Gastrocnemius medialis (tissue), 4 donors: ENCODE data around the gene NDUFA13. TPM values are rescaled to one million over a fixed set of nuclear protein-coding genes. Genes with fewer than 3 reads are reported as not detected.

Source experiments
- ATAC-seq, 2 donors: fragments of 150-250 bp; one replicate each; pipeline ENCODE4 v1.9.1; 2016
- DNase-seq, 2 donors: peaks; one replicate each; pipeline ENCODE4 v3.0.0-alpha.2; 2019
- H3K27ac ChIP-seq, 4 donors: fragments of 200-600 bp; sonication (generic); 1 replicate in 1 of 4; 2 replicates in 3 of 4; pipeline ENCODE4 v1.5.1; 2016 to 2018; ENCODE audit warnings: mild to moderate bottlenecking in 2 of 4, moderate library complexity in 1 of 4
- H3K27me3 ChIP-seq, 3 donors: fragments of 200-600 bp; sonication (generic) in 2 of 3; 1 replicate in 1 of 3; 2 replicates in 2 of 3; pipeline versions ENCODE4 v1.5.1 to v1.6.0; 2016 to 2019; ENCODE audit warnings: mild to moderate bottlenecking in 1 of 3, moderate library complexity in 1 of 3
- H3K36me3 ChIP-seq, 2 donors: fragments of 200-600 bp; sonication (generic) in 1 of 2; one replicate each; pipeline ENCODE4 v1.5.1; 2017 to 2018
- H3K4me1 ChIP-seq, 2 donors: fragments of 200-600 bp; sonication (generic) in 1 of 2; one replicate each; pipeline ENCODE4 v1.5.1; 2016 to 2017; ENCODE audit warnings: mild to moderate bottlenecking in 2 of 2
- H3K4me3 ChIP-seq, 4 donors: fragments of 200-600 bp; sonication (generic) in 3 of 4; 1 replicate in 1 of 4; 2 replicates in 3 of 4; pipeline ENCODE4 v1.5.1; 2016 to 2019; ENCODE audit warnings: mild to moderate bottlenecking in 2 of 4
- H3K9me3 ChIP-seq, 3 donors: fragments of 200-600 bp; sonication (generic) in 2 of 3; 1 replicate in 1 of 3; 2 replicates in 2 of 3; pipeline ENCODE4 v1.5.1; 2016 to 2019
- POLR2A ChIP-seq, 2 donors: fragments of 450-650 bp; IDR thresholded peaks; one replicate each; pipeline ENCODE4 v1.6.1; 2017; ENCODE audit warnings: antibody characterized with exemption in 2 of 2, mild to moderate bottlenecking in 2 of 2, moderate library complexity in 2 of 2
- in situ Hi-C, 4 donors: fragments of 200-750 bp; cut with MboI; loops; one replicate each; pipeline versions ENCODE4 v1.15.0 to v1.8.0; 2017; ENCODE audit warnings: low sequenced_read_pairs in 4 of 4
- intact Hi-C: fragments of 100-400 bp; cut with DNase I; formaldehyde crosslinking; loops from one replicate; pipeline ENCODE4 v1.15.1; 2023; ENCODE audit warnings: low total_unique reads
- total RNA-seq, 4 donors: library from RNA; depleted of rRNA; stranded (reverse); fragments of >200 nt; gene quantifications; one replicate each; pipeline versions ENCODE4 v1.1.0 to v1.2.3, GENCODE V29; 2016
- TF ChIP-seq, protein P1 (sequence below), 5 experiments: fragments of 450-650 bp in 3 of 5; fragments of 200-600 bp in 2 of 5; sonication (generic) in 2 of 5; IDR thresholded peaks in 4 of 5; conservative IDR thresholded peaks in 1 of 5; 1 replicate in 4 of 5; 2 replicates in 1 of 5; pipeline ENCODE4 v1.5.1; 2016 to 2019; ENCODE audit warnings: antibody characterized with exemption in 5 of 5, mild to moderate bottlenecking in 3 of 5, moderate library complexity in 3 of 5

NDUFA13 gene
- total RNA-seq, 4 donors from 2014 or later = 41.8 to 201 (median 50.5) TPM

GRCh38 chr19:19537075-19538048, 21.3 kb downstream of the NDUFA13 start:
- H3K27ac ChIP-seq = no peak overlapping the region
- no peak for ATAC-seq
- H3K9me3 ChIP-seq = no peaks in the 10 kb centered on the region
- no peak for DNase-seq
- intact Hi-C loops (no loop called here), in situ Hi-C loops (loop anchor here (10.0 to 25.0 kb wide), 4 partner anchors 107 to 425 kb away; partner anchors contain the start of gene GMIP (in 1 of the 4))
- H3K4me3 ChIP-seq = peak overlapping the region in 1 of 4 donors; percentile 32
- H3K4me1 ChIP-seq = peaks cover 0 to 13% of the 10 kb centered on the region in 2 donors
- peaks cover 42 to 53% (median 52%) of the 10 kb centered on the region in 3 donors for H3K27me3 ChIP-seq
- H3K36me3 ChIP-seq = no peaks in the 10 kb centered on the region
- no peak for TF ChIP-seq POLR2A (IDR thresholded peaks at IDR 0.05)
- TF ChIP-seq, protein P1, sequence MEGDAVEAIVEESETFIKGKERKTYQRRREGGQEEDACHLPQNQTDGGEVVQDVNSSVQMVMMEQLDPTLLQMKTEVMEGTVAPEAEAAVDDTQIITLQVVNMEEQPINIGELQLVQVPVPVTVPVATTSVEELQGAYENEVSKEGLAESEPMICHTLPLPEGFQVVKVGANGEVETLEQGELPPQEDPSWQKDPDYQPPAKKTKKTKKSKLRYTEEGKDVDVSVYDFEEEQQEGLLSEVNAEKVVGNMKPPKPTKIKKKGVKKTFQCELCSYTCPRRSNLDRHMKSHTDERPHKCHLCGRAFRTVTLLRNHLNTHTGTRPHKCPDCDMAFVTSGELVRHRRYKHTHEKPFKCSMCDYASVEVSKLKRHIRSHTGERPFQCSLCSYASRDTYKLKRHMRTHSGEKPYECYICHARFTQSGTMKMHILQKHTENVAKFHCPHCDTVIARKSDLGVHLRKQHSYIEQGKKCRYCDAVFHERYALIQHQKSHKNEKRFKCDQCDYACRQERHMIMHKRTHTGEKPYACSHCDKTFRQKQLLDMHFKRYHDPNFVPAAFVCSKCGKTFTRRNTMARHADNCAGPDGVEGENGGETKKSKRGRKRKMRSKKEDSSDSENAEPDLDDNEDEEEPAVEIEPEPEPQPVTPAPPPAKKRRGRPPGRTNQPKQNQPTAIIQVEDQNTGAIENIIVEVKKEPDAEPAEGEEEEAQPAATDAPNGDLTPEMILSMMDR (IDR thresholded peaks at IDR 0.05 in 4 of 5, conservative IDR thresholded peaks at IDR 0.05 in 1 of 5) = no peak

GRCh38 chr19:19538061-19538784, 22.2 kb downstream of the NDUFA13 start, which contains the start of gene CILP2:
CILP2 (plus strand) TSS chr19:19538265; CDS start chr19:19538350, 85 bp downstream.
- DNase-seq (no peak), ATAC-seq (no peak)
- no peak for TF ChIP-seq POLR2A (IDR thresholded peaks at IDR 0.05)
- TF ChIP-seq, protein P1 (IDR thresholded peaks at IDR 0.05 in 4 of 5, conservative IDR thresholded peaks at IDR 0.05 in 1 of 5) = no peak
- H3K4me3 ChIP-seq = peak within 1 kb of the TSS in 3 of 4 donors; percentile 20 to 32 (median 32)
- in situ Hi-C loops = loop anchor here (10.0 to 25.0 kb wide), 4 partner anchors 107 to 424 kb away; partner anchors contain the start of gene GMIP (in 1 of the 4)
- no peaks in the 10 kb centered on the region for H3K36me3 ChIP-seq
- intact Hi-C loops = no loop called here
- peaks cover 0 to 10% of the 10 kb centered on the region in 2 donors for H3K4me1 ChIP-seq
- peaks cover 47 to 59% (median 54%) of the 10 kb centered on the region in 3 donors for H3K27me3 ChIP-seq
- no peaks in the 10 kb centered on the region for H3K9me3 ChIP-seq
- H3K27ac ChIP-seq = no peak within 1 kb of the TSS

- Histone ChIP-seq H3K27me3 (peaks cover 51 to 59% (median 54%) of the 10 kb centered on the region in 3 donors), H3K9me3 (no peaks in the 10 kb centered on the region), H3K36me3 (no peaks in the 10 kb centered on the region), H3K4me3 (peak overlapping the region in 1 of 4 donors; percentile 32), H3K4me1 (peaks cover 0 to 10% of the 10 kb centered on the region in 2 donors), H3K27ac (no peak overlapping the region)
- ATAC-seq = no peak
- TF ChIP-seq, protein P1 (IDR thresholded peaks at IDR 0.05 in 4 of 5, conservative IDR thresholded peaks at IDR 0.05 in 1 of 5) = no peak
- TF ChIP-seq POLR2A (IDR thresholded peaks at IDR 0.05) = no peak
- in situ Hi-C loops = loop anchor here (10.0 to 25.0 kb wide), 4 partner anchors 106 to 424 kb away; partner anchors contain the start of gene GMIP (in 1 of the 4)
- no peak for DNase-seq
- intact Hi-C loops = no loop called here
These were observed 22.8 kb downstream of the NDUFA13 start for GRCh38 chr19:19538785-19539166.

DNA sequence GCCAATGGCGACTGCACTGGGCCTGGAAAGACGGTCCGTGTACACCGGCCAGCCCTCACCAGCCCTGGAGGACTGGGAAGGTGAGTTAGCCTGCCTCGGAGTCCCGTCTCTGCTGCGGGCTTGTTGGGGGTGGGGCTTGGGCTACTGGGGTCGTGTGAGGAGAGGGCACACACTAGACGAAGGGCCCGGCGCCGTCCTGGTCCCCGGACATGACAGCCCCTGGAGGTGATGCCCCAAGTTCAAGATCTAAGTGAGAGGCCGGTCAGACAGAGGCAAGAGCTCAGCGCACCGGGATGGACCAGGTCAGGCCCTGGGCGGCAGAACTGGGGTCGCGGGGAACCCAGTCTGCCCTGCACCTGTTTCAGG, 23.7 kb downstream of the NDUFA13 start:
- intact Hi-C loops = no loop called here
- H3K27ac ChIP-seq = no peak overlapping the region
- H3K4me1 ChIP-seq = peaks cover 0 to 10% of the 10 kb centered on the region in 2 donors
- in situ Hi-C loops = loop anchor here (10.0 to 25.0 kb wide), 4 partner anchors 105 to 423 kb away; partner anchors contain the start of gene GMIP (in 1 of the 4)
- TF ChIP-seq POLR2A (IDR thresholded peaks at IDR 0.05) = no peak
- TF ChIP-seq, protein P1 (IDR thresholded peaks at IDR 0.05 in 4 of 5, conservative IDR thresholded peaks at IDR 0.05 in 1 of 5) = no peak
- no peaks in the 10 kb centered on the region for H3K9me3 ChIP-seq
- no peaks in the 10 kb centered on the region for H3K36me3 ChIP-seq
- no peak for ATAC-seq
- no peak overlapping the region for H3K4me3 ChIP-seq
- H3K27me3 ChIP-seq = peaks cover 51 to 59% (median 54%) of the 10 kb centered on the region in 3 donors
- DNase-seq = no peak
